ENCODE data around the gene CAPZB. TPM values are rescaled to one million over a fixed set of nuclear protein-coding genes. Genes with fewer than 3 reads are reported as not detected.

Gene CAPZB
- total and polyA plus RNA-seq, 11 donors, result 77.8 to 348 (median 237) TPM

- Histone ChIP-seq H3K36me3 (peaks cover 0 to 49% (median 17%) of the 10 kb centered on the region in 9 donors), H3K4me1 (peaks cover 5 to 94% (median 68%) of the 10 kb centered on the region in 12 donors), H3K27ac (peak overlapping the region in 1 of 12 donors; percentile 70), H3K9me3 (no peaks in the 10 kb centered on the region), H3K4me3 (no peak overlapping the region), H3K27me3 (no peaks in the 10 kb centered on the region)
- TF ChIP-seq CTCF (IDR thresholded peaks at IDR 0.05) (no peak), POLR2A (IDR thresholded peaks at IDR 0.05) (no peak)
- WGBS, 4 donors, result 86 to 90% (median 88%) methylated on average over 3 to 9 of the region's 9 CpGs
- DNase-seq (no peak), ATAC-seq (no peak)
- intact Hi-C loops (cut with DNase I), result no loop called here
Observed at GRCh38 chr1:19419691-19420090, 65.6 kb downstream of the CAPZB start.

GRCh38 chr1:19418503-19418971 is 66.8 kb downstream of the CAPZB start:
- Histone ChIP-seq H3K4me3 (no peak overlapping the region), H3K9me3 (no peaks in the 10 kb centered on the region), H3K27ac (peak overlapping the region in 6 of 12 donors; percentile 5 to 70 (median 26)), H3K4me1 (peaks cover 11 to 94% (median 68%) of the 10 kb centered on the region in 12 donors), H3K36me3 (peaks cover 0 to 61% (median 17%) of the 10 kb centered on the region in 9 donors), H3K27me3 (no peaks in the 10 kb centered on the region)
- ATAC-seq (peak in 2 of 4 donors; percentile 6 to 13), DNase-seq (no peak)
- intact Hi-C loops (cut with DNase I), result no loop called here
- WGBS, 4 donors, result 57 to 69% (median 64%) methylated on average over 5 of the region's 5 CpGs
- TF ChIP-seq POLR2A (IDR thresholded peaks at IDR 0.05) (no peak), CTCF (IDR thresholded peaks at IDR 0.05) (no peak)

GRCh38 chr1:19416921-19417470 is 68.3 kb downstream of the CAPZB start:
- Histone ChIP-seq H3K9me3 (no peaks in the 10 kb centered on the region), H3K27me3 (no peaks in the 10 kb centered on the region), H3K4me1 (peaks cover 7 to 95% (median 68%) of the 10 kb centered on the region in 12 donors), H3K27ac (peak overlapping the region in 7 of 12 donors; percentile 19 to 70 (median 49)), H3K36me3 (peaks cover 0 to 67% (median 17%) of the 10 kb centered on the region in 9 donors), H3K4me3 (no peak overlapping the region)
- WGBS, 4 donors, result 58 to 75% (median 67%) methylated on average over 6 of the region's 6 CpGs
- TF ChIP-seq CTCF (IDR thresholded peaks at IDR 0.05), result no peak
- no peak for TF ChIP-seq POLR2A (IDR thresholded peaks at IDR 0.05)
- intact Hi-C loops (cut with DNase I), result no loop called here
- no peak for DNase-seq
- ATAC-seq, result peak in 1 of 4 donors; percentile 18

- 93 to 97% (median 95%) methylated on average over 5 of the region's 5 CpGs for WGBS, 4 donors
- intact Hi-C loops (cut with DNase I), result no loop called here
- no peak for TF ChIP-seq CTCF (IDR thresholded peaks at IDR 0.05)
- no peak for TF ChIP-seq POLR2A (IDR thresholded peaks at IDR 0.05)
- no peaks in the 10 kb centered on the region for H3K27me3 ChIP-seq
- peaks cover 0 to 76% (median 19%) of the 10 kb centered on the region in 9 donors for H3K36me3 ChIP-seq
- peak overlapping the region in 6 of 12 donors; percentile 27 to 83 (median 54) for H3K27ac ChIP-seq
- no peak for DNase-seq
- peaks cover 7 to 95% (median 65%) of the 10 kb centered on the region in 12 donors for H3K4me1 ChIP-seq
- ATAC-seq, result no peak
- H3K9me3 ChIP-seq, result no peaks in the 10 kb centered on the region
- H3K4me3 ChIP-seq, result no peak overlapping the region
Observed at GRCh38 chr1:19416145-19416544, 69.2 kb downstream of the CAPZB start.
